HTERT RPE-1 (cell line): ENCODE measurements around the gene HIVEP3.

Experiments used
- in situ Hi-C: fragments of 300-500 bp; cut with MboI; formaldehyde crosslinking; loops from 4 replicates; pipeline ENCODE4 v1.14.3; 2020; ENCODE audit warnings: low sequenced_read_pairs

The HIVEP3 gene

DNA sequence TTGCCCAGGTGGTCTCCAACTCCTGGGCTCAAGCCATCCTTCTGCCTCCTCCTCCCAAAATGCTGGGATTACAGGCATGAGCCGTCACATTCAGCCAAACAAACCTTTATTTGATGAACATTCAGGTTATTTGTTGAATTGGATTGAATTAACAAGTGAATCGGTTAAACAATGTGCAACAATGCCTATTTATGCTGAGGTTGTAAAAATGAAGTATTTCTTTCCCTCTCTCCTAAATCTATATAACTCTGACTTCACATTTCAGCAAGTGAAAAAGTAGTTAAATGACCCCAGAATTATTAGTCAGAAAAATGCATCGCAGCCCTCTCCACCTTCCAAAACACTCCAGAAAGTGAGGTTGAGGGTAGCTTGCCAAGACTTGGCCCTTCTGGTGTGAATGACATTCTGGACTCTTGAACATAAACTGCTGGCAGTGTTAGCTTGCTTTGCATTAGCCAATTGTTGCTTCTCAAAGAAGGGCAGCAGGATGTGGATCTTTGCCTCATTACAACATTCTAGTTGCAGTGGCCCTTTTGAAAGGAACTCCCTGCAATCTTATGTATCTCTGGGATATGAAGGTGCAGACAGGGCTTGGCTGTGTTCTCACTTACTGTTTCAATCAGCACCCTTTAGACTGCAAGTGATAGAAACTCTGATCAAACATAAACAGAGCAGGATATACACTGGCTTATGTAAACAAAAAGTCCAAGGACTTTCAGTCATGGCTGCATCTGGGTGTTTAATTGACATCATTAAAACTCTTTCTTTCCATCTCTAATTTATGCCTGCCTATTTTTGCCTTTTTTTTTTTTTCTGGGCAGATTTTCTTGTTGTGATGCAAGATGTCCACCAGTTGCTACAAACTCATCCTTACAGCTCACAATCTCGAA lies 456.7 kb downstream of the HIVEP3 start:
- in situ Hi-C loops: no loop called here

GRCh38 chr1:41456847-41457540 lies 461.7 kb downstream of the HIVEP3 start:
- in situ Hi-C loops: no loop called here
